ENCODE data around the gene AIP. TPM values are rescaled to one million over a fixed set of nuclear protein-coding genes. Genes with fewer than 3 reads are reported as not detected.

The AIP gene
- total RNA-seq, 2 experiments from 2014 or later: 145 to 146 TPM

DNA sequence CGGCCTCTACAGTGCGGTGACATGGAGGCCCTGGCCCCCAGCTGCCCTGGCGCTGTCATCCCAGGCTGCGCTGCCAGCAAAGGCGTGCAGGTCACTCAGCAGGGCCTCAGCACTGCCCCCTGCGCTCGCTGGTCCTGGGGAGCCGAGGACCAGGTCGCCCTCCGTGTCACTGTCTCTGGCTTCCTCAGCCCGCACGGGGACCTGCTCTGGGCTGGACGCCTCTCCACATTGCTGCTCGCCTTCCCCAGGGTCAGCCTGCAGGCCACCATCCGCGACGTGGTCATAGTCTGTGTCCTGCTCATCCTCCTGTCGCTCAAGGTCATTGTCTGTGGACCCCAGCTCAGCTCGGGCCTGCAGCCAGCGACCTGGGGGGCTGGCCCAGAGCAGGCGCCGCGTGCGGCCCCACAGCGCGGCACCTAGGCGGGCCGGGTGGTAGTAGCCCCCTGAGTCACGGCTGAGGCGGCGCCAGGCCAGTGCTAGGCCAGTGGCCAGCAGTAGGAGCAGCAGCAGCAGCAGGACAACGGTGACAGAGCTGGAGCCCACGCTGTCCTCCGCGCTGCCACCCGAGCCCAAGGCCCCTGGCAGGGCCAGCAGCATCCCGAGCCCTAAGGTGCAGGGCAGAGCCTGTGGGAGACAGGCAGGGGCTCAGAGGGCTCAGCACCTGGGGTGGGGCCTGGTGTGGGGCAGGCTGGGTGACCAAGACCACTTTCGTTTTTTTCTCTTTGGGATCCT is 46.9 kb upstream of the AIP start:
- peaks cover 68% of the 10 kb centered on the region for H3K36me3 Mint-ChIP-seq (ENCODE audit: low read depth)
- CTCF ChIA-PET: interaction anchor here (2.8 kb wide), 1 partner anchor 34 kb away, joined by 12 read pairs; the partner anchor contains the start of gene PPP1CA
- TF ChIP-seq, protein P1, sequence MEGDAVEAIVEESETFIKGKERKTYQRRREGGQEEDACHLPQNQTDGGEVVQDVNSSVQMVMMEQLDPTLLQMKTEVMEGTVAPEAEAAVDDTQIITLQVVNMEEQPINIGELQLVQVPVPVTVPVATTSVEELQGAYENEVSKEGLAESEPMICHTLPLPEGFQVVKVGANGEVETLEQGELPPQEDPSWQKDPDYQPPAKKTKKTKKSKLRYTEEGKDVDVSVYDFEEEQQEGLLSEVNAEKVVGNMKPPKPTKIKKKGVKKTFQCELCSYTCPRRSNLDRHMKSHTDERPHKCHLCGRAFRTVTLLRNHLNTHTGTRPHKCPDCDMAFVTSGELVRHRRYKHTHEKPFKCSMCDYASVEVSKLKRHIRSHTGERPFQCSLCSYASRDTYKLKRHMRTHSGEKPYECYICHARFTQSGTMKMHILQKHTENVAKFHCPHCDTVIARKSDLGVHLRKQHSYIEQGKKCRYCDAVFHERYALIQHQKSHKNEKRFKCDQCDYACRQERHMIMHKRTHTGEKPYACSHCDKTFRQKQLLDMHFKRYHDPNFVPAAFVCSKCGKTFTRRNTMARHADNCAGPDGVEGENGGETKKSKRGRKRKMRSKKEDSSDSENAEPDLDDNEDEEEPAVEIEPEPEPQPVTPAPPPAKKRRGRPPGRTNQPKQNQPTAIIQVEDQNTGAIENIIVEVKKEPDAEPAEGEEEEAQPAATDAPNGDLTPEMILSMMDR (IDR thresholded peaks at IDR 0.05): no peak
- H3K9me3 Mint-ChIP-seq: no peaks in the 10 kb centered on the region
- POLR2A ChIA-PET: interaction anchor here (1.3 to 10.8 kb wide), 14 partner anchors 8 to 196 kb away, joined by 5 to 178 read pairs (median 14); partner anchors contain the start of genes AIP, ANKRD13D, PITPNM1 and PPP1CA
- no peaks in the 10 kb centered on the region for H3K27me3 Mint-ChIP-seq
- H3K27ac Mint-ChIP-seq: peak overlapping the region; percentile 93
- DNase-seq (peak; percentile 37), ATAC-seq (peak; percentile 2)
- peaks cover 52% of the 10 kb centered on the region for H3K4me1 Mint-ChIP-seq (ENCODE audit: low read depth)
- H3K4me3 Mint-ChIP-seq: peak overlapping the region; percentile 87
- intact Hi-C loops (cut with micrococcal nuclease): loop anchor here (5.0 kb wide), 2 partner anchors 46 to 71 kb away; partner anchors contain the start of genes AIP, CDK2AP2 and PITPNM1

DNA sequence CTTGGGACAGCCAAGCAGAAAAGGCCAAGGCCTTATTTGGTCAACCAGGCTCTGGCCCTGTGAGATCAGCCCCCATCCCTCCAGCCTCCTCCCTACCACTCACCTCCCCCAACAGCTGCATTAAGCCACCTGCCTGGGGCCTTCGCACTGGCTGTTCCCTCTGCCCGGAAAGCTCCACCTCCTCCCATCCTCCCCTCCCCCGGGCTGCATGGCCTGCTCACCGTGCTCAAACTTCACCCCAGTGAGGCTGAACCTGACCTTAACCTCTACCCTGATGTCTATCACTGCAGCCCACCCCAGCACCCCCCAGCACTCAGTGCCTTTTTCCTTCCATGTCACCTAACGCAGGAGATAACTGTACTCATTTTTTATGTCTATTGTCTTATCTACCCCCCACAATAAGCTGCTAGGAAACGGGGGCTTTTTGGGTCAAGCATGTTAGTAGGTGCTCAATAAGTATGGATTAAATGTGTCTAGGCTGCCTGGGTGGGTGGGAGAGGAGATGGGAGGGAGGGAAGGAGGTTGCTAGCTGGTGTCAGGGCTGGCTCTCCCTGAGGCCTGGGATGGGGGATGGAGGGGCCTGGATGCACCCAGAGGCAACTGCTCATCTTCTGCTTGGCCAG is 46.3 kb upstream of the AIP start:
- intact Hi-C loops (cut with micrococcal nuclease): loop anchor here (5.0 kb wide), 2 partner anchors 46 to 71 kb away; partner anchors contain the start of genes AIP, CDK2AP2 and PITPNM1
- ATAC-seq: peak; percentile 45
- H3K4me3 Mint-ChIP-seq: peak overlapping the region; percentile 87
- no peaks in the 10 kb centered on the region for H3K27me3 Mint-ChIP-seq
- ChIA-PET CTCF (interaction anchor here (1.0 to 2.8 kb wide), 5 partner anchors 16 to 85 kb away, joined by 3 to 12 read pairs (median 4); partner anchors contain the start of genes AIP, CDK2AP2 and PPP1CA), POLR2A (interaction anchor here (0.7 to 10.8 kb wide), 21 partner anchors 8 to 196 kb away, joined by 3 to 178 read pairs (median 9); partner anchors contain the start of genes AIP, ANKRD13D, PITPNM1 and PPP1CA)
- peaks cover 57% of the 10 kb centered on the region for H3K4me1 Mint-ChIP-seq (ENCODE audit: low read depth)
- H3K27ac Mint-ChIP-seq: peak overlapping the region; percentile 93
- H3K36me3 Mint-ChIP-seq (ENCODE audit: low read depth): peaks cover 68% of the 10 kb centered on the region
- TF ChIP-seq, protein P1 (IDR thresholded peaks at IDR 0.05): no peak
- peak; percentile 89 for DNase-seq
- H3K9me3 Mint-ChIP-seq: no peaks in the 10 kb centered on the region

DNA sequence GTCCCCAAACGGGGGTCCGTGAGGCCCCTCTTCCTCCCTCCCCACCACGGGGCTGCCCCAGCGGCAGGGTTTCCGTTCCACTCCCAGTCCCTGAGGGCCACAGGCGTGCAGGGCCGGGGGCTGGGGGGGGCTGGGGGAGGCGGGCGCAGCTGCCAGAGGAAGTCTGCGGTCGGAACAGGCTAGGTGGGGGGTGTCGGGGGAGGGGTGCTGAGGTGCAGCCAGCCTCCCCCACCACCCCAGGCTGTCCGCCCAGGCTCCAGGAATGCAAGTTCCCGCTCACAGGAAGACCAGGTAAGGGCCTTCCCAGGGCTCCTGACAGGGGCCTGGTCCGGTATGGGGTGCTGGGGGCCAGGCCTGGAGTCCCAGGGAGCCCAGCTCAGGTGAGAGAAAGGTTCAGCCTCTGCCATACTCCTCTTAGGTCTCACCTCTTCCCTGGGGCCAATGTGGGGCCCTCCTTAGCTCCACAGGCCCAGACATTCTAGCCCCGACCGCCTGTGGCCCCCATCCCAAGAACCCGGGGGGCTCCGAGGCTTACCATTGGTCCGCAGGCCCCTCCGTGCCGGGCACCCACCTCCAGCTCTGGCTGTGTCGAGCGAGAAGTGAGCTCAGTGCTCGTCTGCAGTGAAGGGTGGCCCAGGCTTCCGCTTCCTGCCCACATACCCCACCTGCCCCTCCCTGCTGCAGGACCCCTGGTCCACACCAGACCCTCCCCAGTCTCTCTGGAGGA is 45.6 kb upstream of the AIP start, which contains the start of gene PTPRCAP:
TSS of gene PTPRCAP (minus strand) at position 601 of the 727 bp plus-strand sequence. CDS start at position 538, 63 bp downstream.
- Mint-ChIP-seq H3K36me3 (ENCODE audit: low read depth) (peaks cover 61% of the 10 kb centered on the region), H3K4me3 (peak within 1 kb of the TSS; percentile 87), H3K27me3 (no peaks in the 10 kb centered on the region), H3K4me1 (ENCODE audit: low read depth) (peaks cover 55% of the 10 kb centered on the region), H3K9me3 (no peaks in the 10 kb centered on the region), H3K27ac (peak within 1 kb of the TSS; percentile 93)
- ChIA-PET CTCF (interaction anchor here (1.0 to 2.8 kb wide), 6 partner anchors 17 to 86 kb away, joined by 3 to 12 read pairs (median 4); partner anchors contain the start of genes AIP, CDK2AP2, PPP1CA and TMEM134), POLR2A (interaction anchor here (0.6 to 10.8 kb wide), 30 partner anchors 8 to 197 kb away, joined by 3 to 178 read pairs (median 6); partner anchors contain the start of genes AIP, ANKRD13D, PITPNM1 and PPP1CA)
- intact Hi-C loops (cut with micrococcal nuclease): loop anchor here (5.0 kb wide), 2 partner anchors 45 to 70 kb away; partner anchors contain the start of genes AIP, CDK2AP2 and PITPNM1
- ATAC-seq (peak; percentile 42), DNase-seq (peak; percentile 84)
- TF ChIP-seq, protein P1 (IDR thresholded peaks at IDR 0.05): no peak

DNA sequence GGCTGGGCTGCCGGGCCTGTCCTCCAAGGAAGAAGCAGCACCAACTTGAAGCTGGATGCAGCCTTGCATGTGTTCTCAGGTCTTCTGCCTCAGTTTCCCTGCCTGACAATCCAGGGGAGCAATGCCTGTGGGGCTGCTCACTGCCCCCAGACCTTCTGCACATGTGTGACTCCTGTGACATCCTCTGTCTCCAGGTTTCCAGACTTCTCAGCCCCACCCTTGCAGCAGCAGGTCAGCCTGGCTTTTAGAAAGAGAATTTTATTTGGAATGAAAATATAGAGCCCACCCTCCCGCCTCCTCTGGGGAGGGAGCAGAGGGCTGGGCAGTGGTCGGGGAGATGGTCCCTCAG is 45.0 kb upstream of the AIP start:
- CTCF ChIA-PET: interaction anchor here (1.0 to 2.8 kb wide), 8 partner anchors 8 to 86 kb away, joined by 3 to 12 read pairs (median 4); partner anchors contain the start of genes AIP, CDK2AP2, PPP1CA and TMEM134
- intact Hi-C loops (cut with micrococcal nuclease): loop anchor here (5.0 kb wide), 2 partner anchors 45 to 70 kb away; partner anchors contain the start of genes AIP, CDK2AP2 and PITPNM1
- H3K27me3 Mint-ChIP-seq: no peaks in the 10 kb centered on the region
- H3K36me3 Mint-ChIP-seq (ENCODE audit: low read depth): peaks cover 58% of the 10 kb centered on the region
- TF ChIP-seq, protein P1 (IDR thresholded peaks at IDR 0.05): no peak
- ATAC-seq (no peak), DNase-seq (no peak)
- peaks cover 55% of the 10 kb centered on the region for H3K4me1 Mint-ChIP-seq (ENCODE audit: low read depth)
- peak overlapping the region; percentile 87 for H3K4me3 Mint-ChIP-seq
- H3K27ac Mint-ChIP-seq: peak overlapping the region; percentile 86
- POLR2A ChIA-PET: interaction anchor here (0.6 to 10.8 kb wide), 26 partner anchors 8 to 191 kb away, joined by 3 to 178 read pairs (median 8); partner anchors contain the start of genes AIP, ANKRD13D, CABP4 and PITPNM1
- H3K9me3 Mint-ChIP-seq: no peaks in the 10 kb centered on the region
